Liver (tissue), 9 donors: ENCODE measurements around the gene MSI2. TPM values are rescaled to one million over a fixed set of nuclear protein-coding genes. Genes with fewer than 3 reads are reported as not detected.
A peak's percentile ranks its signal among the peaks of the same experiment; 100 is the strongest.

ENCODE experiments used
- DNase-seq: peaks from one replicate; pipeline ENCODE4 v3.0.0-alpha.2; 2017; ENCODE audit warnings: low spot score
- H3K27ac ChIP-seq, 2 donors: one replicate each; pipeline ENCODE4 v1.7.0; 2013; ENCODE audit warnings: inconsistent platforms in 2 of 2, low read length in 2 of 2, control low read depth in 1 of 2, low read depth in 1 of 2, mild to moderate bottlenecking in 1 of 2
- H3K27me3 ChIP-seq, 4 donors: one replicate each; pipeline versions ENCODE4 v1.6.1 to v1.7.0; 2013; ENCODE audit warnings: low read length in 3 of 4, inconsistent platforms in 1 of 4, mild to moderate bottlenecking in 1 of 4, moderate library complexity in 1 of 4; ENCODE audit not compliant: control insufficient read depth in 4 of 4, insufficient read depth in 4 of 4
- H3K36me3 ChIP-seq, 4 donors: one replicate each; pipeline versions ENCODE4 v1.6.1 to v1.7.0; 2013; ENCODE audit warnings: low read length in 3 of 4, mild to moderate bottlenecking in 3 of 4, low read depth in 1 of 4, moderate library complexity in 1 of 4; ENCODE audit not compliant: control insufficient read depth in 4 of 4, insufficient read depth in 3 of 4
- H3K4me1 ChIP-seq, 4 donors: one replicate each; pipeline versions ENCODE4 v1.6.1 to v1.7.0; 2013; ENCODE audit warnings: low read length in 3 of 4, mild to moderate bottlenecking in 3 of 4, moderate library complexity in 1 of 4; ENCODE audit not compliant: control insufficient read depth in 4 of 4, insufficient read depth in 4 of 4
- H3K4me3 ChIP-seq, 3 donors: one replicate each; pipeline versions ENCODE4 v1.6.1 to v1.7.0; 2013; ENCODE audit warnings: low read length in 3 of 3, control low read depth in 1 of 3, low read depth in 1 of 3, mild to moderate bottlenecking in 1 of 3
- H3K9ac ChIP-seq, 2 donors: one replicate each; pipeline ENCODE4 v1.7.0; 2013; ENCODE audit warnings: low read length in 2 of 2, mild to moderate bottlenecking in 2 of 2, moderate library complexity in 2 of 2, control low read depth in 1 of 2, low read depth in 1 of 2
- H3K9me3 ChIP-seq, 4 donors: one replicate each; pipeline versions ENCODE4 v1.6.1 to v1.7.0; 2013; ENCODE audit warnings: low read length in 3 of 4; ENCODE audit not compliant: control insufficient read depth in 4 of 4
- ATF3 ChIP-seq: IDR thresholded peaks from 2 replicates; pipeline ENCODE4 v1.6.1; 2016; ENCODE audit warnings: antibody characterized with exemption
- FOXA1 ChIP-seq: IDR thresholded peaks from 2 replicates; pipeline ENCODE4 v1.6.1; 2016; ENCODE audit warnings: antibody characterized with exemption
- FOXA2 ChIP-seq: IDR thresholded peaks from 2 replicates; pipeline ENCODE4 v1.6.1; 2016; ENCODE audit warnings: antibody characterized with exemption
- GABPA ChIP-seq, 2 donors: IDR thresholded peaks in 1 of 2; conservative IDR thresholded peaks in 1 of 2; 2 replicates each; pipeline ENCODE4 v1.6.1; 2016; ENCODE audit warnings: antibody characterized with exemption in 2 of 2, mild to moderate bottlenecking in 1 of 2, moderate library complexity in 1 of 2
- HNF4A ChIP-seq, 2 donors: conservative IDR thresholded peaks; 2 replicates each; pipeline ENCODE4 v1.6.1; 2016; ENCODE audit warnings: antibody characterized with exemption in 2 of 2, mild to moderate bottlenecking in 2 of 2
- JUND ChIP-seq, 2 donors: IDR thresholded peaks; 2 replicates each; pipeline ENCODE4 v1.6.1; 2016; ENCODE audit warnings: antibody characterized with exemption in 2 of 2
- NR2F2 ChIP-seq: IDR thresholded peaks from 2 replicates; pipeline ENCODE4 v1.6.1; 2016; ENCODE audit warnings: antibody characterized with exemption
- RAD21 ChIP-seq, 2 donors: IDR thresholded peaks; 2 replicates each; pipeline ENCODE4 v1.6.1; 2016; ENCODE audit warnings: antibody characterized with exemption in 2 of 2, mild to moderate bottlenecking in 2 of 2
- REST ChIP-seq: IDR thresholded peaks from 2 replicates; pipeline ENCODE4 v1.6.1; 2016; ENCODE audit warnings: antibody characterized with exemption, mild to moderate bottlenecking
- RXRA ChIP-seq, 2 donors: IDR thresholded peaks; 2 replicates each; pipeline ENCODE4 v1.6.1; 2017 to 2018; ENCODE audit warnings: antibody characterized with exemption in 2 of 2, mild to moderate bottlenecking in 1 of 2
- SP1 ChIP-seq: IDR thresholded peaks from 2 replicates; pipeline ENCODE4 v1.6.1; 2018; ENCODE audit warnings: antibody characterized with exemption, mild to moderate bottlenecking
- YY1 ChIP-seq: IDR thresholded peaks from 2 replicates; pipeline ENCODE4 v1.6.1; 2016; ENCODE audit warnings: antibody characterized with exemption, mild to moderate bottlenecking
- ZBTB33 ChIP-seq: IDR thresholded peaks from 2 replicates; pipeline ENCODE4 v1.6.1; 2016; ENCODE audit warnings: antibody characterized with exemption
- WGBS: extraction: QIAGEN DNeasy Blood & Tissue Kit; methylation state at CpG from one replicate; pipeline ENCODE4 v1.1.7; 2013; 5-methylcytosine and 5-hydroxymethylcytosine counted together
- polyA plus RNA-seq, 2 donors: library from polyadenylated mRNA; stranded (reverse) in 1 of 2; unstranded in 1 of 2; fragments of 200-250 nt in 1 of 2; fragments of >200 nt in 1 of 2; fragmentation: Nextera tagmentation in 1 of 2; extraction: Ambion mirVana in 1 of 2; gene quantifications; one replicate each; pipeline versions ENCODE4 v1.2.1 to v1.2.3, GENCODE V29; 2013 to 2015
- total RNA-seq, 2 donors: library from RNA; depleted of rRNA; stranded (reverse); fragments of >200 nt; gene quantifications; one replicate each; pipeline ENCODE4 v1.2.3, GENCODE V29; 2014
- donor health status: healthy.
- donor health status: healthy.
- donor health status: healthy.
- donor health status: healthy.
- donor health status: healthy.

MSI2 gene
- total and polyA plus RNA-seq, 4 donors = 5.7 to 15.6 (median 9.2) TPM

DNA sequence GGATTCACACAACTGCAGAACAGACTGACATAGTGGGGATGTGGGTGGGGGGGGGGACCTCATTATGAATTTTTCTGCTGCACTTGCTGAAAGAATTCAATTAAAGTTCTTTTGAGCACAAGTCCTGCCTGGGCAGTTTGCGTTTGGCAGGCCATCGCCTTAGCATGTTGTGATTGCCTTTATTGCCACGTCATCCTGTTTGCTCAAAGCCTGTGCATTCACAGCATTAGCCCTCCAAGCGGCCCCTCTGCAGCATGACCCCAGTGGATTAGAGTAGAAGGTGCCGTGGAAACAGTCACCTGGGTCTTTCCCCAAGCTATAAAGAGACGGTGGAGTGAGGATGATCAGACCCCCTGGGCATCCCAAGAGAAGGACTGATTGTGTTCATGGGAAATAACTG, 17.2 kb downstream of the MSI2 start (continued):
- no peak for TF ChIP-seq ATF3
- no peak for TF ChIP-seq RXRA (IDR thresholded peaks at IDR 0.05)
- TF ChIP-seq FOXA2 = no peak
- TF ChIP-seq SP1 = no peak
- no peak for TF ChIP-seq YY1

DNA sequence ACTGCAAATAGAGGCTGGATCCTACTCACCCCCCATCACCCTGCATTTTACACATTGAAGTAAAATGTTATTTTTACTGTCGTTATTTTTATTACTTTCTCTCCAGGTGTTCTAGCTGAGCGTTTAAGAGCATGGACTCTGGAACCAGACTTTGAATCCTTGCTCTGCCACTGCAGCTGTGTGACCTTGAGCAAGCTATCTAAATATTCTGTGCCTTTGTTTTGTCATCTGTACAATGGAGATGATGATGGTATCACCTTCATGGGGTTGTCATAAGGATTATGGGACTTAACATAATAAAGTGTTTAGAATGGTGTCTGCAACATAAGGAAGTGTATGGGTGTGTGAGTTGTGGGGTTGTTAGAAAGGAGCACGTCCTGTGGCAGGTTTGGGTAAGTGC, 17.8 kb downstream of the MSI2 start:
- Histone ChIP-seq H3K4me1 (peaks cover 2 to 6% (median 5%) of the 10 kb centered on the region in 4 donors), H3K9me3 (no peaks in the 10 kb centered on the region), H3K9ac (no peak overlapping the region), H3K4me3 (no peak overlapping the region), H3K36me3 (peaks cover 0 to 9% (median 0%) of the 10 kb centered on the region in 4 donors), H3K27me3 (no peaks in the 10 kb centered on the region), H3K27ac (no peak overlapping the region)
- WGBS = 85% methylated on average over 3 of the region's 3 CpGs
- no peak for DNase-seq
- peak in 1 of 2 donors; percentile 35 for TF ChIP-seq HNF4A (conservative IDR thresholded peaks at IDR 0.05)
- TF ChIP-seq ATF3 = no peak

DNA sequence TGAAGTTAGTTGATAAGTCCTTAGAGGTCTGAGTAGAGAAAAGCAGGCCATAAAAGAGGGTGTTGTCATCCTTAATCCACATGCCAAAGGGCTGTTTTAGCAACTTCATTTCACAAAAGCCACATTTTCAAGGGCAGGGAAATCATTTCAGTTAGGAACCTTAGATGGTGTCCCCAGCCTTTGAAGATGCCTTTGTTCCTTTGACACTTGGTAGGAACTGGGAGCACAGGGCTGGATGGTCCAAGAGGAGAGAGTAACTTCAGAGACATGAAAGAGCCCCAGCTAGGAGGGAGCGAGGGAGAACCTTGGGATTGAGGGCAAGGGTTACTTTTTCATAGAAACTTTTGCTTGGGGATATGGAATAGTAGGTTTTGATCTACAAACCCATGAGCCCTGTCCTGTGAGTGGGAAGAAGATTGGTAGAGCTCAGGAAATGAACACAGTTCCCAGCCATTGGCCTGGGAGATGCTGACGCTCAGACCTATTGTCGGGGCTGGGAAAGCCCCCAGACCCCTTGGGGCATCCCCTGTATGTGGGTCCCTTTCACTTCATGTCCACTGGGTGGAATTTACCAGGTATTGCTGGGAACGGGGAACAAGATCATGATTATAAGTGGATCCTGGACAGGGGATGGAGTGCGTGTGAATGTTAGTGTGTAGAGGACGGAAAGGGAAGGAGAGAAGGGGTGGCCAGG, 18.9 kb downstream of the MSI2 start:
- peaks cover 5 to 12% (median 9%) of the 10 kb centered on the region in 4 donors for H3K4me1 ChIP-seq
- DNase-seq = no peak
- no peak overlapping the region for H3K9ac ChIP-seq
- H3K27me3 ChIP-seq = no peaks in the 10 kb centered on the region
- TF ChIP-seq FOXA1 = no peak
- no peak for TF ChIP-seq REST
- no peak for TF ChIP-seq ZBTB33
- no peak for TF ChIP-seq JUND (IDR thresholded peaks at IDR 0.05)
- no peak for TF ChIP-seq RAD21 (IDR thresholded peaks at IDR 0.05)
- TF ChIP-seq SP1 = no peak
- no peak for TF ChIP-seq NR2F2
- TF ChIP-seq GABPA (IDR thresholded peaks at IDR 0.05 in 1 of 2, conservative IDR thresholded peaks at IDR 0.05 in 1 of 2) = no peak
- TF ChIP-seq ATF3 = no peak
- H3K4me3 ChIP-seq = no peak overlapping the region
- WGBS = 97% methylated on average over 6 of the region's 6 CpGs
- peaks cover 0 to 4% (median 0%) of the 10 kb centered on the region in 4 donors for H3K36me3 ChIP-seq
- H3K9me3 ChIP-seq = no peaks in the 10 kb centered on the region
- no peak overlapping the region for H3K27ac ChIP-seq
